ENCODE data around the gene SLC30A9.

GRCh38 chr4:42067264-42067663 is 76.9 kb downstream of the SLC30A9 start:
- TF ChIP-seq POLR2A (IDR thresholded peaks at IDR 0.05): no peak
- TF ChIP-seq, protein P1, sequence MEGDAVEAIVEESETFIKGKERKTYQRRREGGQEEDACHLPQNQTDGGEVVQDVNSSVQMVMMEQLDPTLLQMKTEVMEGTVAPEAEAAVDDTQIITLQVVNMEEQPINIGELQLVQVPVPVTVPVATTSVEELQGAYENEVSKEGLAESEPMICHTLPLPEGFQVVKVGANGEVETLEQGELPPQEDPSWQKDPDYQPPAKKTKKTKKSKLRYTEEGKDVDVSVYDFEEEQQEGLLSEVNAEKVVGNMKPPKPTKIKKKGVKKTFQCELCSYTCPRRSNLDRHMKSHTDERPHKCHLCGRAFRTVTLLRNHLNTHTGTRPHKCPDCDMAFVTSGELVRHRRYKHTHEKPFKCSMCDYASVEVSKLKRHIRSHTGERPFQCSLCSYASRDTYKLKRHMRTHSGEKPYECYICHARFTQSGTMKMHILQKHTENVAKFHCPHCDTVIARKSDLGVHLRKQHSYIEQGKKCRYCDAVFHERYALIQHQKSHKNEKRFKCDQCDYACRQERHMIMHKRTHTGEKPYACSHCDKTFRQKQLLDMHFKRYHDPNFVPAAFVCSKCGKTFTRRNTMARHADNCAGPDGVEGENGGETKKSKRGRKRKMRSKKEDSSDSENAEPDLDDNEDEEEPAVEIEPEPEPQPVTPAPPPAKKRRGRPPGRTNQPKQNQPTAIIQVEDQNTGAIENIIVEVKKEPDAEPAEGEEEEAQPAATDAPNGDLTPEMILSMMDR (IDR thresholded peaks at IDR 0.05): no peak
